ENCODE measurements around the gene DNAH11.
A peak's percentile ranks its signal among the peaks of the same experiment; 100 is the strongest.

Gene DNAH11

GRCh38 chr7:21939136-21939857 lies 396.5 kb downstream of the DNAH11 start:
- DNase-seq: no peak

GRCh38 chr7:21939858-21940372 lies 397.1 kb downstream of the DNAH11 start:
- DNase-seq: no peak

- DNase-seq: peak; percentile 12
Observed at GRCh38 chr7:21941611-21942141, 398.8 kb downstream of the DNAH11 start.

- no peak for DNase-seq
Observed at GRCh38 chr7:21942955-21943354, 400.1 kb downstream of the DNAH11 start.

GRCh38 chr7:21943436-21943835 lies 400.6 kb downstream of the DNAH11 start:
- DNase-seq: peak; percentile 6

GRCh38 chr7:21944616-21945453 lies 402.0 kb downstream of the DNAH11 start:
- peak; percentile 84 for DNase-seq

GRCh38 chr7:21945454-21946221 lies 402.8 kb downstream of the DNAH11 start, which contains the start of gene CDCA7L:
Gene CDCA7L, minus strand, starts transcription at chr7:21945899. Its CDS starts 95 bp downstream, at chr7:21945804.
- DNase-seq: peak; percentile 91

GRCh38 chr7:21946222-21946709 lies 403.4 kb downstream of the DNAH11 start:
- peak; percentile 78 for DNase-seq

- DNase-seq: no peak
Observed at GRCh38 chr7:21947056-21947455, 404.2 kb downstream of the DNAH11 start.

- DNase-seq: no peak
Observed at GRCh38 chr7:21947946-21948345, 405.1 kb downstream of the DNAH11 start.

- peak; percentile 7 for DNase-seq
Observed at GRCh38 chr7:21948364-21948763, 405.5 kb downstream of the DNAH11 start.

- DNase-seq: no peak
Observed at GRCh38 chr7:21948887-21949540, 406.2 kb downstream of the DNAH11 start.
